ENCODE measurements around the gene CORT. TPM values are rescaled to one million over a fixed set of nuclear protein-coding genes. Genes with fewer than 3 reads are reported as not detected.

The CORT gene
- total RNA-seq, 1 experiment from 2014 or later = 0.66 TPM

DNA sequence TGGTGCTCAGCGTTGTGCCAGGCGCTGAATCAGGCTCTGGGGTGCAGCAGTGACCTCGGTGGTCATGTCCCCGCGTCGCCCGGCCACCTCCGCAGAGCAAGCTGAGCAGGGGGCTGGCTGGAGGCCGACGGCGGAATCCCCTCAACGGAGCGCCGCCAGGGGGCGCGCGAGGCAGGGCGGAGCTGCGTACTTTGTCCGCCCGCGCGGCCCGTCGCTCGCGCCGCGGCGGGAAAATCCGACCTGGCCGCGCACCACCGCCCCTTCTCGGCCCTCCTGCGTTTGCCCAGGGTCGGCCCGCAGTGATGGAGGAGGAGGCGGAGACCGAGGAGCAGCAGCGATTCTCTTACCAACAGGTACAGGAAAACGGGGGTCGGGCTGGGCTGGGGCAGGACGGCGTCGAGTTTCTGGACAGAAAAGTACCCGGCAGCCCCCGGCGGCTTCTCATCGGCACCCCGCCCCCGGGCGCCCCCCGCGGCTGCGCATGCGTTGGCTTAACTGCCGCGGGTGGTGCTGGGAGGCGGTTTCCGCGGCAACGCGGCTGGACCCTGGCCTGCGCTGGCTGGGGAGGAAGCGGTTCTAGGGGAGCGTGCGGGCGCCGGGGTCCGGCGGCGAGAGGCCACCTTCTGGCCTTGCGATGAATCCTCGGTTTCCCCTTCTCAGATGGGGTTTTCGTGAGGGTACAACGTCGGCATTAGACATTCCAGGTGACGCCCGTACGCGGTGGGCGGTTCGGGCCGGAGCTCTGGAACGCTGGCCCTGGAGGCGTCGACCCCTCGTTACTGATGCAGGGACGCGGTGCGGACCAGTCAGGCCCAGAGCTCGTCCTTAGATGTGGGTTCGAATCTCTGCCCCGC lies 19.4 kb upstream of the CORT start, which contains the start of gene CENPS (continued):
- no peak for TF ChIP-seq MXD4 (CRISPR knock-in tag; IDR thresholded peaks at IDR 0.05; ENCODE audit: borderline replicate concordance)
- TF ChIP-seq ZNF512 (CRISPR knock-in tag; IDR thresholded peaks at IDR 0.05; ENCODE audit: borderline replicate concordance) = no peak
- TF ChIP-seq GABPB1 (CRISPR knock-in tag; IDR thresholded peaks at IDR 0.05) = peak; percentile 84
- TF ChIP-seq PRRX2 (CRISPR knock-in tag; IDR thresholded peaks at IDR 0.05) = 0 out of 2 replicates have a peak, but pooled peaks have one; percentile 78
- TF ChIP-seq ATF1 (CRISPR knock-in tag; IDR thresholded peaks at IDR 0.05) = peak; percentile 15; the same call in 1 of the 2 replicates
- TF ChIP-seq, protein P1, sequence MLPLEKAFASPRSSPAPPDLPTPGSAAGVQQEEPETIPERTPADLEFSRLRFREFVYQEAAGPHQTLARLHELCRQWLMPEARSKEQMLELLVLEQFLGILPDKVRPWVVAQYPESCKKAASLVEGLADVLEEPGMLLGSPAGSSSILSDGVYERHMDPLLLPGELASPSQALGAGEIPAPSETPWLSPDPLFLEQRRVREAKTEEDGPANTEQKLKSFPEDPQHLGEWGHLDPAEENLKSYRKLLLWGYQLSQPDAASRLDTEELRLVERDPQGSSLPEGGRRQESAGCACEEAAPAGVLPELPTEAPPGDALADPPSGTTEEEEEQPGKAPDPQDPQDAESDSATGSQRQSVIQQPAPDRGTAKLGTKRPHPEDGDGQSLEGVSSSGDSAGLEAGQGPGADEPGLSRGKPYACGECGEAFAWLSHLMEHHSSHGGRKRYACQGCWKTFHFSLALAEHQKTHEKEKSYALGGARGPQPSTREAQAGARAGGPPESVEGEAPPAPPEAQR (CRISPR knock-in tag; IDR thresholded peaks at IDR 0.05) = no peak
- TF ChIP-seq, protein P2, sequence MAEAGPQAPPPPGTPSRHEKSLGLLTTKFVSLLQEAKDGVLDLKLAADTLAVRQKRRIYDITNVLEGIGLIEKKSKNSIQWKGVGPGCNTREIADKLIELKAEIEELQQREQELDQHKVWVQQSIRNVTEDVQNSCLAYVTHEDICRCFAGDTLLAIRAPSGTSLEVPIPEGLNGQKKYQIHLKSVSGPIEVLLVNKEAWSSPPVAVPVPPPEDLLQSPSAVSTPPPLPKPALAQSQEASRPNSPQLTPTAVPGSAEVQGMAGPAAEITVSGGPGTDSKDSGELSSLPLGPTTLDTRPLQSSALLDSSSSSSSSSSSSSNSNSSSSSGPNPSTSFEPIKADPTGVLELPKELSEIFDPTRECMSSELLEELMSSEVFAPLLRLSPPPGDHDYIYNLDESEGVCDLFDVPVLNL (CRISPR knock-in tag; IDR thresholded peaks at IDR 0.05; ENCODE audit: borderline replicate concordance, low read depth) = peak; percentile 100
- TF ChIP-seq, protein P3, sequence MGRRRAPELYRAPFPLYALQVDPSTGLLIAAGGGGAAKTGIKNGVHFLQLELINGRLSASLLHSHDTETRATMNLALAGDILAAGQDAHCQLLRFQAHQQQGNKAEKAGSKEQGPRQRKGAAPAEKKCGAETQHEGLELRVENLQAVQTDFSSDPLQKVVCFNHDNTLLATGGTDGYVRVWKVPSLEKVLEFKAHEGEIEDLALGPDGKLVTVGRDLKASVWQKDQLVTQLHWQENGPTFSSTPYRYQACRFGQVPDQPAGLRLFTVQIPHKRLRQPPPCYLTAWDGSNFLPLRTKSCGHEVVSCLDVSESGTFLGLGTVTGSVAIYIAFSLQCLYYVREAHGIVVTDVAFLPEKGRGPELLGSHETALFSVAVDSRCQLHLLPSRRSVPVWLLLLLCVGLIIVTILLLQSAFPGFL (CRISPR knock-in tag; IDR thresholded peaks at IDR 0.05; ENCODE audit: borderline replicate concordance) = peak; percentile 78; the same call in 1 of the 2 replicates
- TF ChIP-seq, protein P4, sequence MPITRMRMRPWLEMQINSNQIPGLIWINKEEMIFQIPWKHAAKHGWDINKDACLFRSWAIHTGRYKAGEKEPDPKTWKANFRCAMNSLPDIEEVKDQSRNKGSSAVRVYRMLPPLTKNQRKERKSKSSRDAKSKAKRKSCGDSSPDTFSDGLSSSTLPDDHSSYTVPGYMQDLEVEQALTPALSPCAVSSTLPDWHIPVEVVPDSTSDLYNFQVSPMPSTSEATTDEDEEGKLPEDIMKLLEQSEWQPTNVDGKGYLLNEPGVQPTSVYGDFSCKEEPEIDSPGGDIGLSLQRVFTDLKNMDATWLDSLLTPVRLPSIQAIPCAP (CRISPR knock-in tag; IDR thresholded peaks at IDR 0.05) = peak; percentile 36; the same call in 1 of the 2 replicates
- no peak for TF ChIP-seq NFYB (CRISPR knock-in tag; conservative IDR thresholded peaks at IDR 0.05; ENCODE audit: low read depth)
- no peak for TF ChIP-seq USF2 (CRISPR knock-in tag; IDR thresholded peaks at IDR 0.05)
- peak; percentile 33; the same call in 1 of the 2 replicates for TF ChIP-seq ESRRA (CRISPR knock-in tag; IDR thresholded peaks at IDR 0.05; ENCODE audit: borderline replicate concordance)
- TF ChIP-seq, protein P5, sequence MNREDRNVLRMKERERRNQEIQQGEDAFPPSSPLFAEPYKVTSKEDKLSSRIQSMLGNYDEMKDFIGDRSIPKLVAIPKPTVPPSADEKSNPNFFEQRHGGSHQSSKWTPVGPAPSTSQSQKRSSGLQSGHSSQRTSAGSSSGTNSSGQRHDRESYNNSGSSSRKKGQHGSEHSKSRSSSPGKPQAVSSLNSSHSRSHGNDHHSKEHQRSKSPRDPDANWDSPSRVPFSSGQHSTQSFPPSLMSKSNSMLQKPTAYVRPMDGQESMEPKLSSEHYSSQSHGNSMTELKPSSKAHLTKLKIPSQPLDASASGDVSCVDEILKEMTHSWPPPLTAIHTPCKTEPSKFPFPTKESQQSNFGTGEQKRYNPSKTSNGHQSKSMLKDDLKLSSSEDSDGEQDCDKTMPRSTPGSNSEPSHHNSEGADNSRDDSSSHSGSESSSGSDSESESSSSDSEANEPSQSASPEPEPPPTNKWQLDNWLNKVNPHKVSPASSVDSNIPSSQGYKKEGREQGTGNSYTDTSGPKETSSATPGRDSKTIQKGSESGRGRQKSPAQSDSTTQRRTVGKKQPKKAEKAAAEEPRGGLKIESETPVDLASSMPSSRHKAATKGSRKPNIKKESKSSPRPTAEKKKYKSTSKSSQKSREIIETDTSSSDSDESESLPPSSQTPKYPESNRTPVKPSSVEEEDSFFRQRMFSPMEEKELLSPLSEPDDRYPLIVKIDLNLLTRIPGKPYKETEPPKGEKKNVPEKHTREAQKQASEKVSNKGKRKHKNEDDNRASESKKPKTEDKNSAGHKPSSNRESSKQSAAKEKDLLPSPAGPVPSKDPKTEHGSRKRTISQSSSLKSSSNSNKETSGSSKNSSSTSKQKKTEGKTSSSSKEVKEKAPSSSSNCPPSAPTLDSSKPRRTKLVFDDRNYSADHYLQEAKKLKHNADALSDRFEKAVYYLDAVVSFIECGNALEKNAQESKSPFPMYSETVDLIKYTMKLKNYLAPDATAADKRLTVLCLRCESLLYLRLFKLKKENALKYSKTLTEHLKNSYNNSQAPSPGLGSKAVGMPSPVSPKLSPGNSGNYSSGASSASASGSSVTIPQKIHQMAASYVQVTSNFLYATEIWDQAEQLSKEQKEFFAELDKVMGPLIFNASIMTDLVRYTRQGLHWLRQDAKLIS (CRISPR knock-in tag; IDR thresholded peaks at IDR 0.05; ENCODE audit: borderline replicate concordance) = no peak
- 0 out of 2 replicates have a peak, but pooled peaks have one; percentile 17 for TF ChIP-seq ZNF263 (CRISPR knock-in tag; IDR thresholded peaks at IDR 0.05; ENCODE audit: low read depth)
- TF ChIP-seq STAT6 (CRISPR knock-in tag; conservative IDR thresholded peaks at IDR 0.05; ENCODE audit: low read depth) = no peak
- TF ChIP-seq ZNF671 (CRISPR knock-in tag; IDR thresholded peaks at IDR 0.05) = no peak
- TF ChIP-seq, protein P6, sequence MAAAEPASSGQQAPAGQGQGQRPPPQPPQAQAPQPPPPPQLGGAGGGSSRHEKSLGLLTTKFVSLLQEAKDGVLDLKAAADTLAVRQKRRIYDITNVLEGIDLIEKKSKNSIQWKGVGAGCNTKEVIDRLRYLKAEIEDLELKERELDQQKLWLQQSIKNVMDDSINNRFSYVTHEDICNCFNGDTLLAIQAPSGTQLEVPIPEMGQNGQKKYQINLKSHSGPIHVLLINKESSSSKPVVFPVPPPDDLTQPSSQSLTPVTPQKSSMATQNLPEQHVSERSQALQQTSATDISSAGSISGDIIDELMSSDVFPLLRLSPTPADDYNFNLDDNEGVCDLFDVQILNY (CRISPR knock-in tag; IDR thresholded peaks at IDR 0.05) = peak; percentile 100
- no peak for TF ChIP-seq SOX15 (CRISPR knock-in tag; IDR thresholded peaks at IDR 0.05)
- TF ChIP-seq SMAD4 (CRISPR knock-in tag; IDR thresholded peaks at IDR 0.05) = 0 out of 2 replicates have a peak, but pooled peaks have one; percentile 25
- no peak for TF ChIP-seq HMGA2 (CRISPR knock-in tag; IDR thresholded peaks at IDR 0.05)
- TF ChIP-seq FOXP1 (CRISPR knock-in tag; IDR thresholded peaks at IDR 0.05; ENCODE audit: borderline replicate concordance) = peak; percentile 85
- 0 out of 2 replicates have a peak, but pooled peaks have one; percentile 12 for TF ChIP-seq ATF3 (CRISPR knock-in tag; conservative IDR thresholded peaks at IDR 0.05)

All from WTC11 (cell line).